Measurements from ENCODE around the gene AMZ2. TPM values are rescaled to one million over a fixed set of nuclear protein-coding genes. Genes with fewer than 3 reads are reported as not detected.
"Not testable (repeated sequence)": the region's sequence is repeated elsewhere in the genome, so short reads cannot be mapped to it uniquely, and the experiment has no call there.

AMZ2 gene
- total RNA-seq, 2 donors from 2014 or later, result 64.0 to 89.4 TPM

DNA sequence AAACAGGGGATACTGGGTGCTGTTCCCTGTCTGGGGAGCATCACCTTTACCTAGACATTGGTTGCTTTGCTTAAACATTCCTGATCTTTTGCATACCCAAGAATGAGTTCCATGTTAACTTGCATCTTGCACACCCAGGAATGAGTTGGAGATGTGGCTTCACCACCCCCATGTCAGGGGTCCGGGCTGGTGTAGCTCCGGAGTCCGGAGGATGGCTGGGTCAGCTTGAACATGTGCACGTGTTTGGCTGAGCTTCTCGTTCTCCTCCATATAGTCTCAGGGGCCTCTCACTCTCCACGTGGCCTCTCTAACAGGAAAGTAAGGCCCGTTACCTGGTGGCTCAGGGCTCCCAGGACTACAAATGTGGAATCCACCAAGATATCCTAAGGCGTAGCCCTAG, 18.2 kb upstream of the AMZ2 start:
- WGBS, 2 experiments (ENCODE audit: insufficient coverage in 1 of 2, insufficient read length in 1 of 2), result 88 to 89% methylated on average over 6 to 8 of the region's 8 CpGs
- Histone ChIP-seq H3K9ac (ENCODE audit: extremely low read depth, low read length, poor library complexity, severe bottlenecking) (no peak overlapping the region), H3K4me1 (ENCODE audit: control insufficient read depth, insufficient read depth, low read length) (no peaks in the 10 kb centered on the region), H3K36me3 (ENCODE audit: control insufficient read depth, insufficient read depth, low read length) (no peaks in the 10 kb centered on the region), H3K27ac (ENCODE audit: low read depth, low read length) (no peak overlapping the region), H3K9me3 (ENCODE audit: control insufficient read depth, low read length) (no peaks in the 10 kb centered on the region), H3K4me3 (ENCODE audit: low read length) (no peak overlapping the region), H3K27me3 (ENCODE audit: control insufficient read depth, insufficient read depth, low read length, poor library complexity, severe bottlenecking) (no peaks in the 10 kb centered on the region)
- Mint-ChIP-seq H3K27me3 (ENCODE audit: insufficient read depth) (no peaks in the 10 kb centered on the region), H3K27ac (no peak overlapping the region), H3K4me1 (no peaks in the 10 kb centered on the region), H3K36me3 (ENCODE audit: low read depth) (peaks cover 18% of the 10 kb centered on the region), H3K9me3 (no peaks in the 10 kb centered on the region), H3K4me3 (no peak overlapping the region)
- no peak for TF ChIP-seq CTCF (conservative IDR thresholded peaks at IDR 0.05)
- DNase-seq, result no peak

- not testable (repeated sequence) for H3K9me3 ChIP-seq (ENCODE audit: control insufficient read depth, low read length); H3K27me3 ChIP-seq (ENCODE audit: control insufficient read depth, insufficient read depth, low read length, poor library complexity, severe bottlenecking); H3K27ac Mint-ChIP-seq; H3K4me3 Mint-ChIP-seq; H3K4me1 Mint-ChIP-seq; H3K27me3 Mint-ChIP-seq (ENCODE audit: insufficient read depth); H3K9ac ChIP-seq (ENCODE audit: extremely low read depth, low read length, poor library complexity, severe bottlenecking); H3K4me3 ChIP-seq (ENCODE audit: low read length); H3K4me1 ChIP-seq (ENCODE audit: control insufficient read depth, insufficient read depth, low read length); H3K9me3 Mint-ChIP-seq; H3K27ac ChIP-seq (ENCODE audit: low read depth, low read length); H3K36me3 ChIP-seq (ENCODE audit: control insufficient read depth, insufficient read depth, low read length); DNase-seq
- peaks cover 14% of the 10 kb centered on the region for H3K36me3 Mint-ChIP-seq (ENCODE audit: low read depth)
- 87 to 100% methylated on average over 1 to 4 of the region's 4 CpGs for WGBS, 2 experiments (ENCODE audit: insufficient coverage in 1 of 2, insufficient read length in 1 of 2)
Measured at GRCh38 chr17:68231131-68231530, 16.7 kb upstream of the AMZ2 start.

DNA sequence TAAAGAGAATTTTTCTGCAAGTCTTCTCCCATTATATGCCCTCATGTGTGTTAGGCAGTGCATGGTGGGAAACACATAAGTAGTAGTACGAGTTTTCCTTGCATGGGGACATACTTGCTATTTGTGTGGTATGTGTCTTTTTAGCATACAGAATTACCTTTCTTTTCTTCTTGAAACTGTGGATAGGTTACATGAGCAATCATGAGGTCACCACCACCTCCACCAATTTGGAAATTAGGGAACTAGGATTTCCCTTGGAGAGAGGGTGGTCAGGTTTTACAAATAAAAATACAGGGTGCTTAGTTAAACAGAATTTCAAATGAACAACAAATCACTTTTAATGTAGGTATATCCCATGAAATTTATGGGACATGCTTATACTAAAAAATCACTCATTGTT, 16.3 kb upstream of the AMZ2 start:
- Histone ChIP-seq H3K9me3 (ENCODE audit: control insufficient read depth, low read length) (no peaks in the 10 kb centered on the region), H3K4me1 (ENCODE audit: control insufficient read depth, insufficient read depth, low read length) (no peaks in the 10 kb centered on the region), H3K36me3 (ENCODE audit: control insufficient read depth, insufficient read depth, low read length) (no peaks in the 10 kb centered on the region), H3K27ac (ENCODE audit: low read depth, low read length) (no peak overlapping the region), H3K4me3 (ENCODE audit: low read length) (no peak overlapping the region), H3K27me3 (ENCODE audit: control insufficient read depth, insufficient read depth, low read length, poor library complexity, severe bottlenecking) (no peaks in the 10 kb centered on the region), H3K9ac (ENCODE audit: extremely low read depth, low read length, poor library complexity, severe bottlenecking) (no peak overlapping the region)
- Mint-ChIP-seq H3K4me3 (no peak overlapping the region), H3K36me3 (ENCODE audit: low read depth) (peaks cover 10% of the 10 kb centered on the region), H3K27ac (no peak overlapping the region), H3K4me1 (no peaks in the 10 kb centered on the region), H3K9me3 (no peaks in the 10 kb centered on the region), H3K27me3 (ENCODE audit: insufficient read depth) (no peaks in the 10 kb centered on the region)
- WGBS, 2 experiments (ENCODE audit: insufficient coverage in 1 of 2, insufficient read length in 1 of 2), result no CpG with 5 or more reads among the region's 1 CpG
- no peak for DNase-seq
- TF ChIP-seq CTCF (conservative IDR thresholded peaks at IDR 0.05), result no peak

GRCh38 chr17:68232741-68233140, 15.1 kb upstream of the AMZ2 start:
- H3K4me3 ChIP-seq (ENCODE audit: low read length); H3K9ac ChIP-seq (ENCODE audit: extremely low read depth, low read length, poor library complexity, severe bottlenecking); H3K4me1 Mint-ChIP-seq; DNase-seq; H3K27me3 ChIP-seq (ENCODE audit: control insufficient read depth, insufficient read depth, low read length, poor library complexity, severe bottlenecking); H3K9me3 Mint-ChIP-seq; H3K27me3 Mint-ChIP-seq (ENCODE audit: insufficient read depth); H3K27ac ChIP-seq (ENCODE audit: low read depth, low read length); H3K4me3 Mint-ChIP-seq; H3K36me3 Mint-ChIP-seq (ENCODE audit: low read depth); H3K36me3 ChIP-seq (ENCODE audit: control insufficient read depth, insufficient read depth, low read length); H3K9me3 ChIP-seq (ENCODE audit: control insufficient read depth, low read length); H3K4me1 ChIP-seq (ENCODE audit: control insufficient read depth, insufficient read depth, low read length); H3K27ac Mint-ChIP-seq: not testable (repeated sequence)
- WGBS, 2 experiments (ENCODE audit: insufficient coverage in 1 of 2, insufficient read length in 1 of 2), result 93% methylated on average over 1 of the region's 1 CpG; no CpG with 5 or more reads in 1 of the 2 experiments

GRCh38 chr17:68234726-68235335, 13.0 kb upstream of the AMZ2 start:
- H3K27me3 Mint-ChIP-seq (ENCODE audit: insufficient read depth); H3K4me1 ChIP-seq (ENCODE audit: control insufficient read depth, insufficient read depth, low read length); H3K4me3 ChIP-seq (ENCODE audit: low read length); H3K27ac Mint-ChIP-seq; H3K4me3 Mint-ChIP-seq; H3K9me3 ChIP-seq (ENCODE audit: control insufficient read depth, low read length); H3K36me3 Mint-ChIP-seq (ENCODE audit: low read depth); H3K4me1 Mint-ChIP-seq; H3K9ac ChIP-seq (ENCODE audit: extremely low read depth, low read length, poor library complexity, severe bottlenecking); H3K9me3 Mint-ChIP-seq; H3K27ac ChIP-seq (ENCODE audit: low read depth, low read length); H3K36me3 ChIP-seq (ENCODE audit: control insufficient read depth, insufficient read depth, low read length); H3K27me3 ChIP-seq (ENCODE audit: control insufficient read depth, insufficient read depth, low read length, poor library complexity, severe bottlenecking); DNase-seq: not testable (repeated sequence)
- WGBS, 2 experiments (ENCODE audit: insufficient coverage in 1 of 2, insufficient read length in 1 of 2), result 93 to 96% methylated on average over 6 to 12 of the region's 12 CpGs

DNA sequence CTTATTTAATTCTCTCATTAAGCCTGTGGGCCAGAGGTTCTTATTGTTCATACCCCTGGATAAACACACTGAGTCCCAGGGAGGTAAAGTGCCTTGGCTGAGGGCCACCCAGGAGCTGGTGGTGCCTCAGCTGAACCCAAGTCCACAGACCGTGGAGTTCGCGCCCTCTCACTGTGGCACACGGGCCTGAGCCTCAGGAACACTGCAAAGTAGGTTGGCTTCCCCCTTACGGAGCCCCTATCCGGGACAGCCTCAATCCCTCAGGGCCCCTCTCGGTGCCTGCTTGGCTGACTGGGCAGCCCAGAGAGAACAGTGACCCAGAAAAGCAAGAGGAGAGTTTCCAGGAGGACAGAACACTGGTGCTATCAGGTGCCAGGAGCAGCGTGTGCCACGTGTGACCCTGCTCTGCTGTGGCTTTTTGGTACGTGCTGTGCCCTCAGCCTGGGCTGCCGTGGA, 12.5 kb upstream of the AMZ2 start:
- not testable (repeated sequence) for H3K27ac ChIP-seq (ENCODE audit: low read depth, low read length); H3K9me3 ChIP-seq (ENCODE audit: control insufficient read depth, low read length); H3K4me3 ChIP-seq (ENCODE audit: low read length); H3K36me3 ChIP-seq (ENCODE audit: control insufficient read depth, insufficient read depth, low read length); H3K4me3 Mint-ChIP-seq; H3K4me1 Mint-ChIP-seq; H3K4me1 ChIP-seq (ENCODE audit: control insufficient read depth, insufficient read depth, low read length); H3K27ac Mint-ChIP-seq; H3K27me3 ChIP-seq (ENCODE audit: control insufficient read depth, insufficient read depth, low read length, poor library complexity, severe bottlenecking); H3K36me3 Mint-ChIP-seq (ENCODE audit: low read depth); H3K9me3 Mint-ChIP-seq; DNase-seq; H3K9ac ChIP-seq (ENCODE audit: extremely low read depth, low read length, poor library complexity, severe bottlenecking); H3K27me3 Mint-ChIP-seq (ENCODE audit: insufficient read depth)
- 90 to 98% methylated on average over 4 to 11 of the region's 11 CpGs for WGBS, 2 experiments (ENCODE audit: insufficient coverage in 1 of 2, insufficient read length in 1 of 2)
